Measurements from ENCODE around the gene H2AZ2.

The H2AZ2 gene

DNA sequence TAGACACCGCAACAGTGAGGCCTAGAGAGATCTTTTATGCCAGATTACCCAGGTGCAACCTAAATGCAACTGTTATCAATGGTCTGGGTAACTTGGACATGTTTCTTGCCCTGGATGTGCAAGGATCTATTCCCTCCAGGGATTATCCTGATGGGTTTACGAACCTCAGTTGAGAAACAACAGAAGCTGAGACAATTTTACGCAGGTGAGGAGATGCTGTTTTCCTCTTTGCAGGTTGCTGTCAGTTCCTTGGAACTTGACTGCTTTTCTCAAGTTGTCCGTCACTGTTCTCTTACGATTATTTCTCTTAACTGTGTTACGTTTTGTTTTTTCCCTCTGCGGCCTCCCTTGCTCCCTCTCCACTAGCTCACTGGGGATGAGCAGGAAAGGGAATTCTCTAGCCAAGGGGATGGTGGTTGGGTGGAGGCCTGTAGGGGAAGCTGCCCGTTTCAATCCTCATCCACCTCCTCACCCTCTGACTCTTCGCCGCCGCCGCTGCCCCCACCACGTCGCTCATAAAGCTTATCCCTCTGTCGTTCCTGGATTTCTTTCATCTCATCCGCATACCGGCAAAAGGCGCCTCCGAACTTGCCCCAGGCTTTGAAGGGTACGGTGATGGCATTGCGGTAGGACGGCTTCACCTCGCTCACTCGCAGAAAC, 36.2 kb upstream of the H2AZ2 start:
- H3K27me3 ChIP-seq (ENCODE audit: insufficient read depth, poor library complexity, severe bottlenecking): no peaks in the 10 kb centered on the region
- H3K27ac ChIP-seq (replicated peaks): peak overlapping the region; percentile 91
- TF ChIP-seq GABPA (IDR thresholded peaks at IDR 0.05; ENCODE audit: low read depth) (peak; percentile 6; the same call in 1 of the 2 replicates), POLR2AphosphoS5 (IDR thresholded peaks at IDR 0.05; ENCODE audit: low read depth) (no peak)
- TF ChIP-seq, protein P1, sequence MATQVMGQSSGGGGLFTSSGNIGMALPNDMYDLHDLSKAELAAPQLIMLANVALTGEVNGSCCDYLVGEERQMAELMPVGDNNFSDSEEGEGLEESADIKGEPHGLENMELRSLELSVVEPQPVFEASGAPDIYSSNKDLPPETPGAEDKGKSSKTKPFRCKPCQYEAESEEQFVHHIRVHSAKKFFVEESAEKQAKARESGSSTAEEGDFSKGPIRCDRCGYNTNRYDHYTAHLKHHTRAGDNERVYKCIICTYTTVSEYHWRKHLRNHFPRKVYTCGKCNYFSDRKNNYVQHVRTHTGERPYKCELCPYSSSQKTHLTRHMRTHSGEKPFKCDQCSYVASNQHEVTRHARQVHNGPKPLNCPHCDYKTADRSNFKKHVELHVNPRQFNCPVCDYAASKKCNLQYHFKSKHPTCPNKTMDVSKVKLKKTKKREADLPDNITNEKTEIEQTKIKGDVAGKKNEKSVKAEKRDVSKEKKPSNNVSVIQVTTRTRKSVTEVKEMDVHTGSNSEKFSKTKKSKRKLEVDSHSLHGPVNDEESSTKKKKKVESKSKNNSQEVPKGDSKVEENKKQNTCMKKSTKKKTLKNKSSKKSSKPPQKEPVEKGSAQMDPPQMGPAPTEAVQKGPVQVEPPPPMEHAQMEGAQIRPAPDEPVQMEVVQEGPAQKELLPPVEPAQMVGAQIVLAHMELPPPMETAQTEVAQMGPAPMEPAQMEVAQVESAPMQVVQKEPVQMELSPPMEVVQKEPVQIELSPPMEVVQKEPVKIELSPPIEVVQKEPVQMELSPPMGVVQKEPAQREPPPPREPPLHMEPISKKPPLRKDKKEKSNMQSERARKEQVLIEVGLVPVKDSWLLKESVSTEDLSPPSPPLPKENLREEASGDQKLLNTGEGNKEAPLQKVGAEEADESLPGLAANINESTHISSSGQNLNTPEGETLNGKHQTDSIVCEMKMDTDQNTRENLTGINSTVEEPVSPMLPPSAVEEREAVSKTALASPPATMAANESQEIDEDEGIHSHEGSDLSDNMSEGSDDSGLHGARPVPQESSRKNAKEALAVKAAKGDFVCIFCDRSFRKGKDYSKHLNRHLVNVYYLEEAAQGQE (IDR thresholded peaks at IDR 0.05; ENCODE audit: insufficient replicate concordance, low read depth): no peak
- H3K4me3 ChIP-seq (replicated peaks; ENCODE audit: insufficient read depth, low read length): peak overlapping the region; percentile 77
- DNase-seq (ENCODE audit: low read depth in 1 of 2, low spot score in 1 of 2): no peak

DNA sequence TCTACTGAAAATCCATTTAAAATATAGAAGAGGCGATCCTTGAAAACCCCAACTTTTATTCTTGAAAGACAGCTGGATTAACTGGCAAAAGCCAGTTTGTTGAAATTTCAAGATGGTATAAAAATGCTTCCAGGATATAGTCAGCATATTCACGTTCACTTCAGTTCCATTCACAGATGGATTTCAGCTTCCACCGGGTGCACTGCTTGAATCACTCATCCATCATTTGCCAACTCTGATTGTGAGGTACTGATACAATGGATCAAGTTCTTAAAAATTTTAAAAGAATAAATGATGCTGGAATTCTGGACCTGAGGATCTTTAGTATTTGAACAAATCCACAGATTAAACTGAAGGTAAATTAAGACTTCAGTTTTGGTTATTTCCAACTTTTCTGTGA, 35.0 kb upstream of the H2AZ2 start:
- Histone ChIP-seq H3K4me3 (replicated peaks; ENCODE audit: insufficient read depth, low read length) (peak overlapping the region; percentile 77), H3K27me3 (ENCODE audit: insufficient read depth, poor library complexity, severe bottlenecking) (no peaks in the 10 kb centered on the region), H3K27ac (replicated peaks) (no peak overlapping the region)
- DNase-seq (ENCODE audit: low read depth in 1 of 2, low spot score in 1 of 2): no peak
- TF ChIP-seq, protein P2, sequence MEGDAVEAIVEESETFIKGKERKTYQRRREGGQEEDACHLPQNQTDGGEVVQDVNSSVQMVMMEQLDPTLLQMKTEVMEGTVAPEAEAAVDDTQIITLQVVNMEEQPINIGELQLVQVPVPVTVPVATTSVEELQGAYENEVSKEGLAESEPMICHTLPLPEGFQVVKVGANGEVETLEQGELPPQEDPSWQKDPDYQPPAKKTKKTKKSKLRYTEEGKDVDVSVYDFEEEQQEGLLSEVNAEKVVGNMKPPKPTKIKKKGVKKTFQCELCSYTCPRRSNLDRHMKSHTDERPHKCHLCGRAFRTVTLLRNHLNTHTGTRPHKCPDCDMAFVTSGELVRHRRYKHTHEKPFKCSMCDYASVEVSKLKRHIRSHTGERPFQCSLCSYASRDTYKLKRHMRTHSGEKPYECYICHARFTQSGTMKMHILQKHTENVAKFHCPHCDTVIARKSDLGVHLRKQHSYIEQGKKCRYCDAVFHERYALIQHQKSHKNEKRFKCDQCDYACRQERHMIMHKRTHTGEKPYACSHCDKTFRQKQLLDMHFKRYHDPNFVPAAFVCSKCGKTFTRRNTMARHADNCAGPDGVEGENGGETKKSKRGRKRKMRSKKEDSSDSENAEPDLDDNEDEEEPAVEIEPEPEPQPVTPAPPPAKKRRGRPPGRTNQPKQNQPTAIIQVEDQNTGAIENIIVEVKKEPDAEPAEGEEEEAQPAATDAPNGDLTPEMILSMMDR (IDR thresholded peaks at IDR 0.05; ENCODE audit: insufficient read depth, low read length): no peak
- TF ChIP-seq GABPA (IDR thresholded peaks at IDR 0.05; ENCODE audit: low read depth) (no peak), SPI1 (IDR thresholded peaks at IDR 0.05; ENCODE audit: borderline replicate concordance, low read depth) (no peak), POLR2AphosphoS5 (IDR thresholded peaks at IDR 0.05; ENCODE audit: low read depth) (no peak)
- TF ChIP-seq, protein P1 (IDR thresholded peaks at IDR 0.05; ENCODE audit: insufficient replicate concordance, low read depth): no peak

DNA sequence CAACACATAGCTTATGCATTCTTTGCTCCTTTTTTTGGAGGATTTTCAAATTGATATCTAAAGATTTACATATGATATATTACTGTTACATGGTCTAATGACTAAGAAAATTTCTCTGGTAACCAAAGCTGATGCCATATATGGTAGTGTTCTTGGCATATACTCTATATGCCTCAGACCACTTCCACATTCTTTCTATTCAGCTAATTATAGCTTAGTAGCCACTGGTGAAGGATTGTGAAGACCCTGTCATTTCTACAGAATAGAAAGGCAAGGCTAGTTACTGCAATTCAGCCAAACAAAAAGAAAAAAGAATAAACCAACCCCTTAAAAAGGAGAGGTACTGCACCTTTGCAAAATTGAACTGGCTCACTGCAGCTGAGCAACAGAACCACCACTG, 33.7 kb upstream of the H2AZ2 start:
- Histone ChIP-seq H3K4me3 (replicated peaks; ENCODE audit: insufficient read depth, low read length) (peak overlapping the region; percentile 77), H3K27ac (replicated peaks) (peak overlapping the region; percentile 26), H3K27me3 (ENCODE audit: insufficient read depth, poor library complexity, severe bottlenecking) (no peaks in the 10 kb centered on the region)
- TF ChIP-seq SPI1 (IDR thresholded peaks at IDR 0.05; ENCODE audit: borderline replicate concordance, low read depth): peak; percentile 73; the same call in 1 of the 2 replicates
- TF ChIP-seq, protein P1 (IDR thresholded peaks at IDR 0.05; ENCODE audit: insufficient replicate concordance, low read depth): no peak
- peak in 1 of 2 experiments; percentile 18 for DNase-seq (ENCODE audit: low read depth in 1 of 2, low spot score in 1 of 2)

DNA sequence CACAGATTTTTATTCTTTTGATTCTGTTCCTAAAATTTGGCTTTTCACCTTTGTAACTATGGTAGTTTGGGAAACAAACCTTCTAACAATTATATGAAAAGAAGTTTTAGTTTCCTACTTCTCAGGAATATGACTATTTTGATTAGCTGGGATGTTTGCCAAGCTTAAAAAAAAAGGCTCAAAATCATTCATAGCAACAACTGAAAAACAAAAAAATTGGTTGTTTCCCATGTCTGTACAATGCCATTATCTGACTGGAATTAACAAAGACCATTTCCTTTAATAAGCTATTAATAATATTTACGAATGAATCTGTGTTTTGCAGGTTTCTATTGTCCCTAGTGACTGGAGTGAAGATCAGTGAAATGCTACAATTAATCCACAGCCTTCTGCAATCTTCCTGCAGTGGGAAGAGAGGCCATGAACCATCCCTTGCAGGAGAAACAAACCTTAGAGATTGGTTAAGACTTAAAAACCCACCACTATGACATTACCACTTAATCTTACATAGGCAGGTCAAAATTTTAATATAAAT, 33.2 kb upstream of the H2AZ2 start:
- peak overlapping the region; percentile 77 for H3K4me3 ChIP-seq (replicated peaks; ENCODE audit: insufficient read depth, low read length)
- H3K27ac ChIP-seq (replicated peaks): peak overlapping the region; percentile 10; the same call in 1 of the 2 replicates
- DNase-seq (ENCODE audit: low read depth in 1 of 2, low spot score in 1 of 2): no peak
- no peaks in the 10 kb centered on the region for H3K27me3 ChIP-seq (ENCODE audit: insufficient read depth, poor library complexity, severe bottlenecking)
- no peak for TF ChIP-seq SPI1 (IDR thresholded peaks at IDR 0.05; ENCODE audit: borderline replicate concordance, low read depth)
- TF ChIP-seq GABPA (IDR thresholded peaks at IDR 0.05; ENCODE audit: low read depth): no peak
- TF ChIP-seq, protein P1 (IDR thresholded peaks at IDR 0.05; ENCODE audit: insufficient replicate concordance, low read depth): no peak

All from HL-60 (cell line).